Prostate gland (tissue), 2 donors: ENCODE results near the gene URGCP.

Source experiments
- CTCF ChIP-seq, 4 experiments: fragments of 200-600 bp in 2 of 4; fragments of 450-650 bp in 2 of 4; sonication (generic) in 2 of 4; IDR thresholded peaks; 1 replicate in 3 of 4; 2 replicates in 1 of 4; pipeline ENCODE4 v1.5.1; 2016 to 2019; ENCODE audit warnings: antibody characterized with exemption in 4 of 4, mild to moderate bottlenecking in 2 of 4, moderate library complexity in 2 of 4
- POLR2AphosphoS5 ChIP-seq: sonication (generic); formaldehyde crosslinking; IDR thresholded peaks from one replicate; pipeline ENCODE4 v1.6.1; 2017; ENCODE audit warnings: antibody characterized with exemption

DNA sequence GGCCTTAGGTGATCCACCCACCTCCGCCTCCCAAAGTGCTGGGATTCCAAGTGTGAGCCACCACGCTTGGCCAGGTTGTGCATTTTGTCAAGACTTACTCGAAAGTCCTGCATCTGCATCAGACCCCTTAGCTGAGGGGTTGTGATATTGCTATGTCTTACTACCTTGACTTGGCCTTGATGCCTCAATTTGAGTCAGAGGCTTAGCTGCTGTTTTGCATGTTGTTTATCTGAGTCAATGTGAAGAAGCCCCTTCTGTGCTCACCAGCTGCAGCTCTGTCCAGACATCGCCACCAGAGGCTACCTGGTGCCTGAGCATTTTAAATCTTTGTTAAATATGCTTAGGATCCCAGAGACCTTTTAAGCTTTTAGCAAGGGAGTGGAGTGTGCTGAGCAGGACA lies 37.9 kb upstream of the URGCP start:
- TF ChIP-seq POLR2AphosphoS5, result no peak
- TF ChIP-seq CTCF (IDR thresholded peaks at IDR 0.05), result no peak
